Stimulated activated CD4-positive, alpha-beta T cell treated with anti-CD3 and anti-CD28 coated beads, Interleukin-1b, Interleukin-23, amount 100 ng/mL, for 1 hour (primary cell): ENCODE measurements around the gene PARS2.

Source experiments
- DNase-seq, 2 donors: peaks; one replicate each; pipeline ENCODE4 v3.0.0-alpha.2; 2020; ENCODE audit warnings: low read depth in 2 of 2

The PARS2 gene

DNA sequence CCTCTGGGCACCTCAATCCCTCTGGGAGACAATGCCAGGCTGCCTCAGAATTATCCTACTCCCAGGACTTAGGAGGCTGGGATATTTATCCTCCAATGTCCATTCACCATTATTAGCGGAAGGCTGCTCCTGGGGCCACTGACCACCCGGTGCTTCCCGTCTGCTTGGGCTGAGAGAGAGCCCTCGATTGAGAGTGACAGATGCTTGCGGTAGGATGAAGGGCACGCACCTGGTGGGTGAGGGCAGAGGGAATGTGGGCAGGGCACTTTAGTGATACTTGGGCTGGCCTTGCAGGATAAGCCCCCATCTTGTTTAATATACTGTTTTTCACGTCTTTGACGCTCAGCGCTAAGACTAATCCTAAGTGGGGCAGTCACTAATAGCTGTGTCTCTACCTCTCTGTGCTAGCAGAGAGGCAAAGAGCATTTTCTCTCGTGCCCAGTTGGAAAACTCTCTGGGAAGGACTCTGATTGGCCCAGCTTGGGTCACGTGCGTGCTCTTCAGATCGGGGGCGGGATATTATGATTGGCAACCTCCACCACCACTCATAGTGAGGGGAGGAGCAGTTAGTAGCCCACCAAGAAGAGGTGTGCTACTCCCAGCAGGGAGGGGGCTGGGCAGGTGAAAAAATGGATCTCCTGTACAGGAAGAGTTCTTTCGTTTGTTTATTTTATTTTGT lies 10.6 kb upstream of the PARS2 start:
- no peak for DNase-seq

GRCh38 chr1:54772951-54773350 lies 8.6 kb upstream of the PARS2 start:
- no peak for DNase-seq

GRCh38 chr1:54768093-54768492 lies 3.8 kb upstream of the PARS2 start:
- DNase-seq = no peak

DNA sequence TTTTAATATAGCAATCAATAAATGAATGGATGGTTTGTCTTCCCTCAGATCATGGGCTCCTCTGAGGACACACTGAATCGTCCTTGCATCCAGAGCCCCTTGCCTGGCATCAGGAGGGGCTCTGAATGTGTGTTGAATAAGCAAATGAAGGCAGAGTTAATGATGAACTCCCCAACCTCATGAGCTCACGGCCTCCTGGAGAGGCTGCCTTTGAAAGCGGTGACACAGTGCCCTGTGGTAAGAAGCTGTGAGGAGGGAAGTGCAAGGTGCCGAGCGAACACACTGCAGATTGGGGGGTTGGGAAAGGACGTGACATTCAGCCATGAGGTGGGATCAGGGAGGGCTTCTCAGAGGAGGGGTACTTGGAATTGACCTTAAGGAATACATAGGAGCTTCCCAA lies 3.2 kb upstream of the PARS2 start:
- no peak for DNase-seq

DNA sequence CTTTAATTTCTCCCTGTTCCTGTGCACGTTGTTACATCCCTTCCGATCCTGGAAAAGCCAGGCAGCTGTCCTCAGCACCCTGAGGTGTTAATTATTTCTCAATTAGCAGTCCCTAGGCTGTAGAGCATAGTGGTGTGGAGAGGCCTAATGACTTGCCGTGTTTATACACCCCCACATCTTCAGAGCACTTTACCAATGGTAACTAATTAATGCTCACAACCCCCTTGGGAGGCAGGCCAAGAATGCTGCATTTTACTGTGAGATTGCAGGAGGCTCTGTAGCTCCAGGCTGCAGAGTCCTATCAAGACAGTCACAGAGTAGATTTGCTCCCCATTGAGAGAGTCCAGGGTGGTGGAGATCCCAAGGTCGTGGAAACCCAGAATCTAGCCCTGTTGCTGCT lies 2.4 kb upstream of the PARS2 start:
- DNase-seq = no peak

DNA sequence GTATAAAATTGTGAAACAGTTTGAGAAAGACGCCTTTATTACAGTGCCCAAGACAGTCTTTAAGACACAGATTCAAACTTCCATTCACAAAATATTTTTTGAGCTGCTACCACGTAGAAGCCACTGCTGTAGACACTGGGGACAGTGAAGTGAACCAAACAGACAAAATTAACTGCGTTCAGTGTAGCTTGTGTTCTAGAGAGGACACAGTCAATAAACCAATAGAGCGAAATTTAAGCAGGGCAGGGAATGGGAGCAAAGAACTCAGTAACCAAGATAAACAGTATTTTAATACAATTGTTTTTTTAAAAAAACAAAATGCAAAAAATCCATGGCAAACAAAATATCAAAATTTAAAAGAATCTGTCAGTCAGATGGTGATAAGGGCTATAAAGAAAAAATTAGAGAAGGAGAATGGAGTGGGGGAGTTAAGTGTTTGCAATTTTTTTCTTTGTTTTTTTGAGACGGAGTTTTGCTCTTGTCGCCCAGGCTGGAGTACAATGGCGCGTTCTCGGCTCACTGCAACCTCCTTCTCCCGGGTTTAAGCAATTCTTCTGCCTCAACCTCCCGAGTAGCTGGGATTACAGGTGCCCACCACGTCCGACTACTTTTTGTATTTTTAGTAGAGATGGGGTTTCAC lies 719 bp upstream of the PARS2 start:
- DNase-seq = no peak

GRCh38 chr1:54763816-54764132 lies 549 bp downstream of the PARS2 start:
- DNase-seq = no peak

DNA sequence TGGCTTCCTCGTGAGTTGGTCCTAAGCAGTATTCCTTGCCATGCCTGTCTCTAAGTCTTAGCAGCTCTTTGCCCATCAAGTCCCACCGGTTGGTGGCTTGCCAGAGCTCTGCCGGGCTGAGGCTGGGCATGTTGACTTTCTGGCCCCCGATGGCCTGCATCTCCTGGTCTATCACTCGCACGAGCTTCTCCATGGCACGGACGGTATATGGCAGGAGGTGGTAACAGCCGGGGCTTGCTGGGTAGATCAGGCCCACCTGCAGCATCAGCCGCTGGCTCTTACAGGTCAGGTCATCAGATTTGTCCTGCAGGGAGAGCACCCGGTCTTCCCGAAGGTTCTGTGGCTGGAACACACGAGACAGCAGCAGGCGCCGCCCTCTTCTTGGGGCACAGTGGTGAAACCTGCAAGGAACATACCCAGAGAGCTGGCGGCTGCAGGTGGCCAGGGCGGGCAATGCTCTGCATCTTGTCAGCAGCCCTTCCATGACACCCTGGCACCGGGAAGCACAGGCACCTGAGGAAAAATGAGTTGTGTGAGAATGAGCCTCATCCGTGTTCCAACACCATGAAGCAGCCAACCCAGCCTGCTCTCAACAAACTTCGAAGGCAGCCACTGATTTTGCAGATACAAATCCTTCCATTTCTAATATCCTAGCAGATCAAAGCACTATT lies 5.5 kb downstream of the PARS2 start:
- DNase-seq = no peak

DNA sequence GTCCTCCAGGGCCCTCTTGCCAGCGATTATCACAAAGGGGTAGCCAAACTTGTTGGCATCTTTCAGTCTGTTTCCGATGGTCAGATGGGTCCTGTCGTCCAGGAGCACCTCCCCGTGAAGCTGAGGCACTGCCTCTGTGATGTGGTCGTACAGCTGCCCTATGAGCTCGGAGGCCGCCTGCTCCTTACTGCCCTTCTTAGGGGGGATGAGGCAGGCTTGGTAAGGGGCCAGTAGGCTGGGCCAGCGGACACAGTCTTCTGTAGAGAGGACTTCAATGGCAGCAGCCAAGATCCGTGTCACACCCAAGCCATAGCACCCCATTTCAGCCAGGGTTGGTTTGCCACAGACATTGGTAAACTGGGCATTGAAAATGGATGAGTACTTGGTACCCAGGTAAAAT lies 6.5 kb downstream of the PARS2 start:
- no peak for DNase-seq

DNA sequence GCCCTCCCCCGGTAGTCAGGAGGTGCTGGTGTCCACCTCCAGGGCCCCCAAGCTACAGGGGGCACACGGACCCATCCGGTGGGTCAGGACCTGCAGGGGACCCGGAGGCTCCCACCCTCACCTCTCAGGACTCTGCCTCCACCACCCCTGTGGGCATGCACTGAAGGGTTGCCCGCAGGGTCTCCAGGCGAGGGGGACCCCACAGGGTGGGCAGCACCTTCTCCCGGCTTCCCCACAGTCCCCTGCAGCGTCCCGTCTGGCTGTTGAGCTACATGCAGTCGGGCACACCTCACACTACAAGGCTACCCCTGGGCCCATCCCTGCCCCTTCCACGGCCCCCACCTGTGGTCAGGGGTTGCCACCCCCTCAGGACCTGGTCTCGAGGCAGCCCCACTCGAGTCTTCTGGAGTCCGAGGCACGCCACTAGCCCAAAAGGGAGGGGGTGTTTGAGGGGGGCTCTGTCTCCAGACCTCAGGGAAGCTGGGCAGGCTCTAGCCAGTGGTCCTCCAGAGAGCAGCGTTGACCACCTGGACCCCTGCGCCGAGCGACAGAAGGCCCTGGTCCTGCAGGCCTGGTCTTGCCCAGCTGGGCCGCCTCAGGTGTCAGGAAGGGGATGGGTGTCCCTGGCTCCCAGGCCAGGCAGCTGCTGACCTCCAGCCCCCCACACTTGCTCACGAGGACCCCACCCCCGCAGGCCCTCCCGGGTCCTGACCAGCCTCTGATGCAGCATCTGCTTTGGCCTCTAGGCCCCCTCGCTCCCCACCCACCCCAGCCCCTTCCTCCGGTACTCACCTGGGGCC lies 9.6 kb downstream of the PARS2 start:
- no peak for DNase-seq

- no peak for DNase-seq
Observed at GRCh38 chr1:54754045-54754444, 10.3 kb downstream of the PARS2 start.

DNA sequence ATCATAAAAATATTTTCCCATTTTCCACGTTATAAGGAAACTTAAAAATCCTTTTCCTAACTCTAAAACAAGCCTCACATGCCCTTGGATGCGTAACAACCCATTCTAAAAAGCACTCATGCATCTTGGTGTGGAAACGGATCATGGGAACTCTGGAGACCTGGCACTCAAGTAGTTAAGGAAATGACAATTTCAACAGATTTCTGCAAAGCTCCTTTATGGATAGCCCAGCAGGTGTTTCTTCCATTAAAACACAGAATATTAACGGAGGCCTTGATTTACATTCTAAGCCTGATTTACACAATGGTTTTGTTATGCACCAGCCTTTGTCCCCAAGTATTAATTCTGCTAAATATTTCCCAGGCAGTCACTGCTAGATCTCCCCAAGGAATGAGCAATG lies 12.9 kb downstream of the PARS2 start:
- DNase-seq = no peak

DNA sequence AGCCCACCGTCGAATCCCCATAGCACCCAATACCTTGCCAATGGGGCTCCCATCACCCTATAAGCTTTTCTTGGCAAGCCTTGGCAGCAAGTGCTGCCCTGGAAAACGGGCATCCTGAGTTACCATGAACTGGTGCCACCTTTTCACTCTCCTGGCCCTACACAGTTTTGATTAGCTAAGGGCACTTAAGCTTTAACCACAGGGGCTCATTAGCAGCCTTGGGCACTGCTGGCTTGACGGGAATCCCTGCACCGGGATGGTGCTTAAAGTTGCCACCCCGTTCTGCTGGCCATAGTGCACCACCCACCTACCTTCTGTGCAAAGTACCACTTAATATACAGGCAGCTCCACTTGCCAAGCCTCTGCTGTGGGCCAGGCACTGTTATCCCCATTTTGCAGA lies 13.7 kb downstream of the PARS2 start:
- DNase-seq = no peak

GRCh38 chr1:54748094-54748835 lies 16.1 kb downstream of the PARS2 start:
- no peak for DNase-seq

DNA sequence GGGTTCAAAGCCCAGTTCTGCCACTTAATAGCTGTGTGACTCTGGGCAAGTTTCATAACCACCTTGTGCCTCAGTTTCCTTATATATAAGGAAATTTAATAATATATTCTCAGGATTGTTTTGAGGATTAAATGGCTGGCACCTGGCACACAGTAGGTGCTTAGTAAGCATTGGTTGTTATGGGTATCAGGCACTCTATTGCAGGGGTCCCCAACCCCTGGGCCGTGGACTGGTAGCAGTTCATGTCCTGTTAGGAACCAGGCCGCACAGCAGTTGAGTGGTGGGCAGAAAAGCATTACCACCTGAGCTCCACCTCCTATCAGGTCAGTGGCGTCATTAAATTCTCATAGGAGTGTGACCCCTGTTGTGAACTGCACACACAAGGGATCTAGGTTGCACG lies 18.5 kb downstream of the PARS2 start:
- no peak for DNase-seq

DNA sequence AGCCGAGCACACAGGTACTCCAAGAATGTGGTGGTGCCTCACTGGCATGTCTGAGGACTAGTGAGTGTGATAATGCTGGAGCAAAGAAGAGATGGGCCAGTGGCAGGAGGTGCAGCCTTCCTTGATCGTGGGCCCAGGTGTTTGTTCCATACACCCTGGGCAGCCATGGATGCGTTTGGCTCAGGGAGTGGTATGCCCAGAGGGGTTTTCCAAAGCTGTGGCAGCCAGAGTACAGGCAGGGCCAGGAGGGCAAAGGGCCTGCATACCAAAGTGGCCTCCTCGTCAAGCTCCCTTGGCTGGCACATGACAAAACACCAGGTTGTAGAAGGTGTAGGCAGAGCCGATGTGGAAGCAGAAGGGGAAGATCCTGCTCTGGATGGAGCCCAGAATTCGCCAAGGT lies 19.0 kb downstream of the PARS2 start:
- DNase-seq = no peak

GRCh38 chr1:54744696-54745095 lies 19.6 kb downstream of the PARS2 start:
- DNase-seq = no peak

GRCh38 chr1:54743416-54744226 lies 20.7 kb downstream of the PARS2 start:
- no peak for DNase-seq

GRCh38 chr1:54742282-54742681 lies 22.0 kb downstream of the PARS2 start:
- no peak for DNase-seq

DNA sequence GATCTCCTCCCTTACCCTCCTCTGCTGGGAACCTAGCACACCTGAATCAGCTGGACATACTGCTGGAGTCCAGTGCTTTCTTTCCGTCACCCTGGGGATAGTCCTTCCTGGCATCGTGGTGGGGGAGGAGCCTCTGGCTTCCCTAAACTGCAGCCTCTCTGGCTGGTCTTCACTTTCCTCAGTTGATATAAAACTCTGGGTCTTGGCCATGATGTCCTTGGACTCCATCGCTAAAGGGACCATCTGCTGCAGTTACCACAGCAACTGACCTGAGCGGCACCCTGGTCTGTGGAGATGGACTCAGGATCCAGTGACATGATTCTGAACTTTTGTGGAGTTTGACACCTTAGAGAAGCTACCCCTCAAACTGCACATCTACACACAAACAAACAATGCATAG lies 22.8 kb downstream of the PARS2 start:
- no peak for DNase-seq

GRCh38 chr1:54738244-54738643 lies 26.1 kb downstream of the PARS2 start:
- no peak for DNase-seq
